CD4-positive, alpha-beta T cell treated with Interleukin-15 for 1 hour (primary cell): ENCODE results near the gene NPAS2.

ENCODE experiments used
- DNase-seq: peaks from one replicate; pipeline ENCODE4 v3.0.0-alpha.2; 2020

NPAS2 gene

DNA sequence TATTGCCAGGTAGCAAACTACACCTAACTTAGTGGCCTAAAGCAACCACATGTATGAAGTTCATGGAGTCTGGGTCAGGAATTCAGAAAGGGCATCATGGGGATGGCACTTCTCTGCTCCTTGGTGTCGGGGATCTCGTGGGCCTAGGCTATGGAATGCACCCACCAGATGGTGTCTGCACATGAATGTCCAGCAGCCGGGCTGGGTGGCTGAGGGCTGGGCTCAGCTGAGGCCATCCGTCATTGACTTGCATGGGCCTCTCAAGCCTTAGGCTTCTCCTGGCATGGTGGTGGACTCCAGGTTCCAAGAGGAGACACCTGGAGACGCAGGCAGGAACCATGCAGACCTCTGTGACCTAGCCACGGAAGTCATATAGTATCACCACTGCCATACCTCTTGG lies 156.1 kb downstream of the NPAS2 start:
- no peak for DNase-seq

GRCh38 chr2:100976645-100977391 lies 156.9 kb downstream of the NPAS2 start:
- no peak for DNase-seq

- DNase-seq, result no peak
Observed at GRCh38 chr2:100977511-100977910, 157.6 kb downstream of the NPAS2 start.

GRCh38 chr2:100978582-100979191 lies 158.7 kb downstream of the NPAS2 start:
- DNase-seq, result no peak

GRCh38 chr2:100980046-100980445 lies 160.1 kb downstream of the NPAS2 start:
- no peak for DNase-seq

DNA sequence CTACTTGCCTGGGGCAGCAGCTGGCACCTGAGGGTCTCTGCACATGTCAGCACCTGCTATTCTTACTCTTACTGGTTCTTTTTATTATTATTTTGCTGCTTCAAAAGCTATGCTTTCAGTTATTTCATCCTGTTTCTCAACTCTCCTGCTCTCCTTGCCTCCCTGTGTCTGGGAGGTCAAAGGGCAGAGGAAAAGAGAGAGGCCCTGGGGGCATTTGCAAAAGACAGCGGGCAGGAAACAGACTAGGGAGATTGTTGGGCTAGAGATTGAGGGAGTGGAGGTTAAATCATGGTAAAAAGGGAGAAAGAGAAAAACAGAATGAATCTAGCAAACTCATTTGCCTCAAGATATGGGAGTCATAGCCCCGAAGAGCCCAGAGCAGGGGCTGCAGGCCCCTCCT lies 161.1 kb downstream of the NPAS2 start:
- DNase-seq, result no peak

DNA sequence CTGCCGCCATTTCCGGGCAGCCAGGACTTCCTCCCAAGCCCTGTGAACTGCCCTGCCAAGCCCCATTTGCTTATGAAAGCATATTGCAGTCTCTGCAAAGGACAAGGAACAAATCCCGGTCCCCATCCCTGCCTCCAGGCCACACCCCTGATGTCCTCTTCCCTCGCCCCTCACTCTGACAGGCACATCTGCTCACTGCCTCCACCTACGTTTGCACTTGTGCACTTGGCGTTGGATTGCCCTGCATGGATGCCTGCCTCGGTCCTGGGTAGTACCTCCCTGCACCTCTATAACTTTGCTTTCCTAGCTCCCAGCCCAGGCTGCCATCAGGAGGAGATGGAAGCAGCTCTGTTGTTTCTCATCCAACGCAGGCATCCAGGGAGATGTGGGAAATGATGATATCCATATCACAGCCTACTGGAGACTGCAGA lies 162.5 kb downstream of the NPAS2 start:
- no peak for DNase-seq

DNA sequence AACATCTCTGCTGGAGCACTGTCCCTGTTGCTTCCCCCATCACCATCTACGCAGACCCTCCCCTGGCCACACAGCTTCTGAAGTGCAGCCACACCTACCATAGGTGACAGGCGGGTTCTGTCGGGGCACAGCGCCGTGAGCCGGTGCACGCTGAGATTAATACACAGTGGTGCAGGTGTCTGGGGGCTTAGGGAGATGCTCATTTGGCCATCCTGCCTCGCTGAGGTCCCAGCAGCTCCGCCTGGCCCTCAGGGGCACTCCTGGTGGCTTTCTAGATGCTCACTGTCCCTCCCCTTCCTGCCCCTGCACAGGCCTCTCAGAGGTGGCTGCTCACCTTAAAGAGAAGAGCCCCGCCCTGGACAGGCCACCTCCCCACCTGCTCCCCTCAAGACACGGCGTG lies 163.3 kb downstream of the NPAS2 start:
- no peak for DNase-seq

DNA sequence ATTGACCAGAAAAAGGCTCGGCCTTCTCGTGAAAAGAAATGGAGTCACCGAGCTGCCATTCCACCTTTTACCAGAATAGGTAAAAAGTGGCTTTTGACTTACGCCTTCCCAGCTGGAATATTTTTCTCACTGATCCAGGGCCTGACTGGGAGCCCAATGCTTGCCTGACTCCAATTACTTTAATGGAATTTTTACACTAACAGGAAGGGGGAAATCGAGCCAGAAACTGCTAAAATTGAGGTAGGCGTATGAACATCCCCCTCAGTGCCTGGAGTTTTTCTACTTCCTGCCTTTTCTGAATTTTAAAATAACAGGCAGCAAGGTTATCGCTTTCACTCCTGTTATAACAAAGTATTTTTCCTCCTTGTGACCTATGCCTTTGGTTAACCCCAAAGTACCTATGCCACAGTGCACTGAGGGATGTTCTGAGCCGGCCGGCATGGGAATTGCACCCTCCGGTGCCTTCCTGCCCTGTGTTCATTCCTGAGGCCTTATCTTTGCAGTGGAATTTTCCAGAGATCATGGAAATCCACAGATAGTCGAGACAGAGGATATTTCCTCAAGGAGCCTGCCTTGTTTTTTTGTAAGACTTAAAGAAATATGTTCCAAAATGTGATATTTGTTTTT lies 163.9 kb downstream of the NPAS2 start:
- DNase-seq, result no peak

GRCh38 chr2:100984892-100985307 lies 165.0 kb downstream of the NPAS2 start:
- DNase-seq, result peak; percentile 74

DNA sequence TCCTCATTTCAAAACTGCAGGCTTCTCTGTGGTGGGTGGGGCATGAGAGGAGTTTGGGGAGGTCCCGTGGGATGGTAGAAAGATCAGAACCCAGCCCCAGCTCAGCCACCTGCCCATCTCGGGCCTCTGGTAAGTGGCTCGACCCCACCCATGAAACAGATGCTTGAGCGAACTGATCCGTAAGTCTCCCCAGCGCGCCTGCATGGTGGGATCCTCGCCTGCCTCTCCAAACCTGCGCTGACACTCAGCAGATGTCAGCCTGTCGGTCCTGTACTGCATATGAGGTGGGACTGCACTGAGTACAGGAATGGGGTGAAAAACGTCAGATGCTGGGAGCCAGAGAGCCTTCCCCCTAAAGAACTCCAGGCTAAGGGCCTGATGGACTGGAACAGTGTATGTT lies 166.2 kb downstream of the NPAS2 start:
- no peak for DNase-seq

GRCh38 chr2:100987536-100987935 lies 167.6 kb downstream of the NPAS2 start:
- DNase-seq, result no peak

GRCh38 chr2:100987974-100988373 lies 168.0 kb downstream of the NPAS2 start:
- no peak for DNase-seq

GRCh38 chr2:100988630-100989417 lies 168.9 kb downstream of the NPAS2 start:
- DNase-seq, result no peak

- DNase-seq, result no peak
Observed at GRCh38 chr2:100989666-100990065, 169.7 kb downstream of the NPAS2 start.

DNA sequence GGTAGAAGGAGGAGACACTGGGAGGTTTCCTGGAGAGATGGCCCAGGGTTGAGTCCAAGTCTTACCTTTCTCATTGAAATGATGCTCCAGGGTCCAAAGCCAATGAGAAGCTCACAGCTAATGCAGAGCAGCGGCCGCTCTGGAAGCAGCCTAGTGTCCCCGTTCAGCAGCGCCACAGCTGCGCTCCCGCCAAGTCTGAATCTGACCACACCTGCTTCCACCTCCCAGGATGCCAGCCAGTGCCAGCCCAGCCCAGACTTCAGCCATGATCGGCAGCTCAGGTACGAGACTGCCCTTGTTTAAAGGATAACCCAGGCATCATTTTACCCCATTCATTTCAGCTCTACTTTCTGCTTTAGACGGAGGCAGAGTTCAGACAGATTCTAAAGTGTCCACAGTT lies 170.2 kb downstream of the NPAS2 start:
- DNase-seq, result no peak

- no peak for DNase-seq
Observed at GRCh38 chr2:100990650-100991403, 170.9 kb downstream of the NPAS2 start.

DNA sequence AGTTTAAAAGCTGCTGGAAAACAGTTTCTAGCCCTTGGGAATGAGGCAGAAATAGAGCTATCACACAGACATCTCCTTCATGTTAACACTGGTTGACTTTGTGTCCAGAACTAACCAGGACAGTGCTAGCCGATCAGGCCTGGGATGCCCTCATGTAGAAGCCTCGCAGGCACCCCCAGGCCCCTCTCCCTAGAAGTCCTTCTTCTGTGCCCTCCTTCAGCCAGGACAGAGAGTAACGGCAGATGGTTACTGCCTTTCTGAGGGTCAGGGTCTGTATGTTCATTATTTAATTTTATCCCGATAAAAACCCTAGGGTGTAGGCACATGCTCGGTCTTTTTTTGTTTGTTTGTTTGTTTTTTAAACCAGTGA lies 171.4 kb downstream of the NPAS2 start:
- no peak for DNase-seq

DNA sequence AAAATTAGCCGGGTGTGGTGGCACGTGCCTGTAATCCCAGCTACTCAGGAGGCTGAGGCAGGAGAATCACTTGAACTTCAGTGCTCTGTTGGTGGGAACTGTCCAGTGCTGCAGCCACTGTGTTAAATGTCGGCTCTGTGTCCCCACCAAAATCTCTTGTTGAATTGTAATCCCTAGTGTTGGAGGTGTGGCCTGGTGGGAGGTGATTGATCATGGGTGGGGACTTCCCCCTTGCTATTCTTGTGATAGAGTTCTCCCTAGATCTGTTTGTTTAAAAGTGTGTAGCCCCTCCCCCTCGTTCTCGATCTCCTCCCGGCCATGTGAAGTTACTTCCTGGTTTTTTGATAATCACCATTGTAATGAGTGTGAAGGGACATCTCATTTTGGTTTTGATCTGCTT lies 172.3 kb downstream of the NPAS2 start:
- DNase-seq, result no peak

GRCh38 chr2:100993294-100993693 lies 173.4 kb downstream of the NPAS2 start:
- DNase-seq, result no peak

GRCh38 chr2:100995309-100996075 lies 175.6 kb downstream of the NPAS2 start:
- DNase-seq, result no peak
